RWPE2 (cell line): Measurements from ENCODE around the gene ZC3H12A.

Experiments
- ATAC-seq: fragments of 200-7000 bp; cut with Tn5 transposase; 3 replicates; pipeline ENCODE4 v1.9.1; 2021; ENCODE audit warnings: low read depth
- DNase-seq: peaks from one replicate; pipeline ENCODE4 v3.0.0-alpha.2; 2020; ENCODE audit warnings: low spot score
- H3K27ac ChIP-seq: fragments of 450-650 bp; 2 replicates; pipeline ENCODE4 v1.5.1; 2017; ENCODE audit warnings: mild to moderate bottlenecking; ENCODE audit not compliant: poor library complexity, severe bottlenecking
- H3K27me3 ChIP-seq: fragments of 250-450 bp; sonication (Bioruptor Pico); 2 replicates; pipeline ENCODE4 v1.5.1; 2021; ENCODE audit warnings: mild to moderate bottlenecking, moderate library complexity; ENCODE audit not compliant: insufficient read depth, poor library complexity, severe bottlenecking
- H3K36me3 ChIP-seq: fragments of 250-450 bp; sonication (Bioruptor Pico); 2 replicates; pipeline ENCODE4 v1.5.1; 2020; ENCODE audit warnings: low read depth, mild to moderate bottlenecking, moderate library complexity
- H3K4me1 ChIP-seq: fragments of 250-450 bp; sonication (Bioruptor Pico); 2 replicates; pipeline ENCODE4 v1.5.1; 2021; ENCODE audit warnings: mild to moderate bottlenecking, moderate library complexity; ENCODE audit not compliant: insufficient read depth, poor library complexity, severe bottlenecking
- H3K4me3 ChIP-seq: fragments of 250-450 bp; sonication (Bioruptor Pico); 2 replicates; pipeline ENCODE4 v1.5.1; 2021; ENCODE audit warnings: mild to moderate bottlenecking, moderate library complexity; ENCODE audit not compliant: severe bottlenecking
- H3K9me3 ChIP-seq: fragments of 250-450 bp; sonication (Bioruptor Pico); 2 replicates; pipeline ENCODE4 v1.5.1; 2021; ENCODE audit warnings: mild to moderate bottlenecking, moderate library complexity; ENCODE audit not compliant: severe bottlenecking
- CTCF ChIP-seq: fragments of 450-650 bp; IDR thresholded peaks from one replicate; pipeline ENCODE4 v1.5.1; 2017; ENCODE audit warnings: mild to moderate bottlenecking, moderate library complexity; ENCODE audit not compliant: poor library complexity, severe bottlenecking

ZC3H12A gene

GRCh38 chr1:37453647-37454046 lies 20.7 kb upstream of the ZC3H12A start:
- no peak for TF ChIP-seq CTCF
- DNase-seq (no peak), ATAC-seq (no peak)
- Histone ChIP-seq H3K27me3 (no peaks in the 10 kb centered on the region), H3K27ac (no peak overlapping the region), H3K4me3 (no peak overlapping the region), H3K9me3 (no peaks in the 10 kb centered on the region), H3K36me3 (peaks cover 8% of the 10 kb centered on the region; the same call in 1 of the 2 replicates), H3K4me1 (peaks cover 24% of the 10 kb centered on the region)

GRCh38 chr1:37455516-37455915 lies 18.9 kb upstream of the ZC3H12A start:
- DNase-seq = no peak
- no peaks in the 10 kb centered on the region for H3K9me3 ChIP-seq
- peaks cover 9% of the 10 kb centered on the region; the same call in 1 of the 2 replicates for H3K36me3 ChIP-seq
- H3K27ac ChIP-seq = peak overlapping the region; percentile 57
- ATAC-seq = no peak
- no peak for TF ChIP-seq CTCF
- H3K27me3 ChIP-seq = no peaks in the 10 kb centered on the region
- H3K4me1 ChIP-seq = peaks cover 19% of the 10 kb centered on the region
- H3K4me3 ChIP-seq = no peak overlapping the region

- Histone ChIP-seq H3K9me3 (no peaks in the 10 kb centered on the region), H3K36me3 (peaks cover 11% of the 10 kb centered on the region; the same call in 1 of the 2 replicates), H3K27me3 (no peaks in the 10 kb centered on the region), H3K4me3 (no peak overlapping the region), H3K27ac (no peak overlapping the region), H3K4me1 (peaks cover 18% of the 10 kb centered on the region)
- no peak for ATAC-seq
- no peak for TF ChIP-seq CTCF
- no peak for DNase-seq
Observed at GRCh38 chr1:37456614-37457013, 17.8 kb upstream of the ZC3H12A start.

- H3K9me3 ChIP-seq = no peaks in the 10 kb centered on the region
- peak; percentile 33 for TF ChIP-seq CTCF
- H3K27ac ChIP-seq = no peak overlapping the region
- H3K4me3 ChIP-seq = no peak overlapping the region
- DNase-seq = no peak
- H3K27me3 ChIP-seq = no peaks in the 10 kb centered on the region
- ATAC-seq = no peak
- peaks cover 11% of the 10 kb centered on the region; the same call in 1 of the 2 replicates for H3K36me3 ChIP-seq
- H3K4me1 ChIP-seq = peaks cover 14% of the 10 kb centered on the region
Observed at GRCh38 chr1:37458551-37458950, 15.8 kb upstream of the ZC3H12A start.

- Histone ChIP-seq H3K4me1 (no peaks in the 10 kb centered on the region), H3K27me3 (no peaks in the 10 kb centered on the region), H3K36me3 (0 out of 2 replicates have a peak, but pooled peaks cover 3% of the 10 kb centered on the region), H3K4me3 (no peak overlapping the region), H3K27ac (no peak overlapping the region), H3K9me3 (no peaks in the 10 kb centered on the region)
- no peak for ATAC-seq
- no peak for TF ChIP-seq CTCF
- no peak for DNase-seq
Observed at GRCh38 chr1:37461698-37462436, 12.5 kb upstream of the ZC3H12A start.
